IPS DF 6.9 (cell line): Measurements from ENCODE around the gene RFC4.

Source experiments
- DNase-seq: peaks from one replicate; pipeline ENCODE4 v3.0.0-alpha.2; 2013; ENCODE audit warnings: low read depth, low spot score
- H3K27ac ChIP-seq: one replicate; pipeline ENCODE4 v1.5.1; 2013; ENCODE audit warnings: low read length, control low read depth
- H3K27me3 ChIP-seq: 2 replicates; pipeline ENCODE4 v1.6.1; 2013; ENCODE audit warnings: mild to moderate bottlenecking, low read length; ENCODE audit not compliant: control insufficient read depth, insufficient read depth
- H3K36me3 ChIP-seq: 2 replicates; pipeline ENCODE4 v1.6.1; 2013; ENCODE audit warnings: low read length; ENCODE audit not compliant: control insufficient read depth, insufficient read depth
- H3K4me1 ChIP-seq: 2 replicates; pipeline ENCODE4 v1.6.1; 2013; ENCODE audit warnings: low read length; ENCODE audit not compliant: control insufficient read depth, insufficient read depth
- H3K4me3 ChIP-seq: 2 replicates; pipeline ENCODE4 v1.5.1; 2013; ENCODE audit warnings: mild to moderate bottlenecking, low read length
- H3K9me3 ChIP-seq: 2 replicates; pipeline ENCODE4 v1.6.1; 2013; ENCODE audit warnings: low read length, inconsistent platforms; ENCODE audit not compliant: control insufficient read depth, insufficient read depth
- WGBS: extraction: QIAGEN DNeasy Blood & Tissue Kit; methylation state at CpG from one replicate; pipeline ENCODE4 v1.1.7; 2013; ENCODE audit warnings: mixed read lengths, missing lambda C conversion rate; ENCODE audit not compliant: insufficient read length, insufficient coverage; 5-methylcytosine and 5-hydroxymethylcytosine counted together

Gene RFC4

DNA sequence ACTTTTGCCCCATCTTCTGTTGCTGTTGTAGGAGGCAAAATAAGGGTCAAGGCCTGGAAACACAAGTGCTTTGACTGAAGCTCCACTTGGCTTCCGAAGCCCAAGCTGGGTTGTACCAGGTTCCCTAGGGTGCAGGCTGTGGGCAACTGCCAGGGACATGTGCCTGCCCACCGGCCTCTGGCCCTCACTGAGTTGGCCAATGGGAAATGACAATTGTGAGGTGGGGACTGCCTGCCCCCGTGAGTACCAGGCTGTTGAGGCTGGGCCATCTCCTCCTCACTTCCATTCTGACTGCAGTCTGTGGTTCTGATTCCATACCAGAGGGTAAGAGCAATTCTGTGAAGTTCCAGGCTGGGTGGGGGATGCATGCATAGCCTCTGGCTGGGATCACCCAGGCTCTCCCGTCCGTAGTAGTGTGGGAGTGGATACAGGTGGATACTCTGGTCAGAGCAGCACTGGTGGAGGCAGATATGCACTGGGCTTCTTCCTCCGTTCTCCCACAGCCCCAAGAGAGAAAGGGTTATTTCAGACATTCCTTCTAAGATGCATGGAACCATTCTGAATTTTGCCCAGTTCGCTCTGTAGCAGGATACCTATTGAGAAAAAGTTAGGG lies 36.2 kb upstream of the RFC4 start, which contains the start of gene ADIPOQ:
TSS of gene ADIPOQ (plus strand) at position 285 of the 613 bp plus-strand sequence. CDS start 10,349 bp downstream, outside the sequence.
- no peak for DNase-seq
- no peak within 1 kb of the TSS for H3K4me3 ChIP-seq
- no peaks in the 10 kb centered on the region for H3K4me1 ChIP-seq
- H3K27me3 ChIP-seq: no peaks in the 10 kb centered on the region
- H3K9me3 ChIP-seq: no peaks in the 10 kb centered on the region
- no peaks in the 10 kb centered on the region for H3K36me3 ChIP-seq
- H3K27ac ChIP-seq: no peak within 1 kb of the TSS
- no CpG with 5 or more reads among the region's 7 CpGs for WGBS

GRCh38 chr3:186841620-186842019 lies 35.3 kb upstream of the RFC4 start:
- no peaks in the 10 kb centered on the region for H3K36me3 ChIP-seq
- H3K9me3 ChIP-seq: no peaks in the 10 kb centered on the region
- H3K27ac ChIP-seq: no peak overlapping the region
- H3K27me3 ChIP-seq: no peaks in the 10 kb centered on the region
- no peak for DNase-seq
- no peaks in the 10 kb centered on the region for H3K4me1 ChIP-seq
- H3K4me3 ChIP-seq: no peak overlapping the region
- WGBS: no CpG with 5 or more reads among the region's 4 CpGs

GRCh38 chr3:186839874-186840641 lies 33.8 kb upstream of the RFC4 start:
- no peaks in the 10 kb centered on the region for H3K4me1 ChIP-seq
- H3K9me3 ChIP-seq: no peaks in the 10 kb centered on the region
- H3K36me3 ChIP-seq: no peaks in the 10 kb centered on the region
- DNase-seq: no peak
- H3K27me3 ChIP-seq: no peaks in the 10 kb centered on the region
- whole genome bisulfite sequencing: no CpG with 5 or more reads among the region's 17 CpGs
- no peak overlapping the region for H3K27ac ChIP-seq
- no peak overlapping the region for H3K4me3 ChIP-seq

GRCh38 chr3:186832276-186832675 lies 26.0 kb upstream of the RFC4 start:
- peaks cover 10% of the 10 kb centered on the region; the same call in 1 of the 2 replicates for H3K27me3 ChIP-seq
- H3K4me1 ChIP-seq: no peaks in the 10 kb centered on the region
- no peak for DNase-seq
- no peak overlapping the region for H3K4me3 ChIP-seq
- H3K36me3 ChIP-seq: no peaks in the 10 kb centered on the region
- WGBS: no CpG with 5 or more reads among the region's 1 CpG
- H3K27ac ChIP-seq: no peak overlapping the region
- H3K9me3 ChIP-seq: no peaks in the 10 kb centered on the region

DNA sequence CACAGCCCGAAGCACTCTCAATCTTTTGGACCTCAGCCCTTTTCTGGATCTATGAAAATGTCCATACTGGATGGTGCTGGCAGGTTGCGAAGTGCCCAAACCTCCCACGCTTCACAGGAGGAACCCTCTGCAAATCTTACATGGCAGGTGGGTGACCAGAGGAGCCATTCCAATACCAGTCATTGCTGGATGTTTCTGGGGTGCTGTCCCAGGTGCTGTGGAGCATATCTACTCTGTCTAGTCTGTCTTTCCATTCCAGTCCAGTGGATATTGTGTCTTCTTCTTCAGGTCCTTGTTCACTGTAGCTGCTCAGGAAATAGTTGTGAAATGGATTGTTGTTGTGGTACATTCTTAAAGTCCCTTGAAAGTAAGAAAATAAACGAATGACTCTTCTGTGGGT lies 25.5 kb upstream of the RFC4 start:
- H3K9me3 ChIP-seq: no peaks in the 10 kb centered on the region
- no peak overlapping the region for H3K4me3 ChIP-seq
- DNase-seq: no peak
- H3K27ac ChIP-seq: no peak overlapping the region
- no CpG with 5 or more reads among the region's 4 CpGs for WGBS
- H3K27me3 ChIP-seq: peaks cover 10% of the 10 kb centered on the region; the same call in 1 of the 2 replicates
- no peaks in the 10 kb centered on the region for H3K36me3 ChIP-seq
- H3K4me1 ChIP-seq: no peaks in the 10 kb centered on the region

DNA sequence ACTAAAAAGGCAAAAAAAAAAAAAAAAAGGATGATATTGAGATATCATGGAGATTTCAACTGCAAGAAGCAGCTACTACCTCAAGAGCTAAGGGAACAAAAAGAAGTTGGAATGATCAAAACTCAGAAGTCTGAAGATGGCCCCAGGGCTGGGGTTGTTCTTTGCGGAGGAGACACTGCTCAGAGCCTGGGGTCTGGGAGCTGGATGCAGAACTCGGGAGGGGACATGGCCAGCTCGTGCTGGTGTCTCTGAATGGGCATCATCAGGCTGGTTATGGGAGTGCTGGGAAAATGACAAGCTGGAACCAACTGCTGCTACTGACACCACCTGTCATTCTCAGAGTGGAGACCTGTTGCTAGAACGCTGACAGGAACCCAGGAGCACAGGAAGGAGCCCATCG lies 22.1 kb upstream of the RFC4 start:
- Histone ChIP-seq H3K9me3 (no peaks in the 10 kb centered on the region), H3K27me3 (peaks cover 18% of the 10 kb centered on the region; the same call in 1 of the 2 replicates), H3K4me1 (peaks cover 3% of the 10 kb centered on the region; the same call in 1 of the 2 replicates), H3K36me3 (no peaks in the 10 kb centered on the region), H3K4me3 (no peak overlapping the region), H3K27ac (no peak overlapping the region)
- DNase-seq: no peak
- WGBS: no CpG with 5 or more reads among the region's 5 CpGs

DNA sequence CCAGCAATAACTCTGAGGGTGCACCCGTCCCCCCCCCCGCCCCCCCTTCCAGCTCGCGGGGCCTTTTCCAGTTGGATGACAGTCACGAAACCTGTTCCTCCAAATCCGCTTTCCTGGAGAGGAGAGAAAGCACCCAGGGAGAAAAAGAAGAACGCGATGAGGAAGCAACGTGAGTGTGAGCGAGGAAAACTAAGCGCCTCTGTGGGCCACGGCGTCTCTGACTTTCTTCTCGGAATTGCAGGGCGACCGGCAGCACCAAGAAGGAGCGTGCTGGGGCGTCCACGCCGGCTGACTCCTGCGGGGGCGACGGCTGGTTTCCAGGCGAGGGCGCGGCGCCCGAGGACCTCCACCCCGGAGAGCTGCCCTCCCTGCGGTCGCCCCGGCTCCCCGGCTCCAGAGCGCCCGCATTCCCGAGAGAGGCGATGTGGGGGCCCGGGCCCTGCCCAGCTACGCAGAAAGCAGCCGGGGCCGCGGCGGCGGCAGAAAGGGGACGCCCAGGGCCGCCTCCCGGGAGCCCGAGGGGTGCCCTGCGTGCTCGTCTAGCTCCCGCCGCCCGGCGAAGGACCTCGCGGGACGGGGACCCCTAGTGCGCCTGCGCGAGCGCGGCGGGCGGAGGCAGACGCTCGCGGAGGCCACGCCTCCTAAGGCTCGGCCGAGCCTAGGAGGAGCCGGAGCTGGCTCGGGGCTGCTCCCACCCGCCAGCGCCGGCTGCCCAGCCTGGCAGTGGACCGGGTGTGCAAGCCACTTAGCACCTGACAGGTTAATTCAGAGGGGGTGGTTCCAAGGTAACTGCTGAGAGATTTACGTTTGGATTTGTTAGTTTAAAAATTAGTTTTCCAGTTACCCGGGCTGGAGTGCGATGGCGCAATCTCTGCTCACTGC lies 20.9 kb upstream of the RFC4 start:
- no peaks in the 10 kb centered on the region for H3K36me3 ChIP-seq

GRCh38 chr3:186826410-186826975 lies 20.2 kb upstream of the RFC4 start:
- H3K36me3 ChIP-seq: no peaks in the 10 kb centered on the region
- peaks cover 3% of the 10 kb centered on the region; the same call in 1 of the 2 replicates for H3K4me1 ChIP-seq
- H3K27me3 ChIP-seq: peaks cover 16% of the 10 kb centered on the region; the same call in 1 of the 2 replicates
- H3K9me3 ChIP-seq: no peaks in the 10 kb centered on the region
- H3K4me3 ChIP-seq: peak overlapping the region; percentile 9; the same call in 1 of the 2 replicates
- no peak overlapping the region for H3K27ac ChIP-seq
- WGBS: no CpG with 5 or more reads among the region's 14 CpGs
- no peak for DNase-seq

More for the DNA sequence above, 20.9 kb upstream of the RFC4 start:
- Histone ChIP-seq H3K9me3 (no peaks in the 10 kb centered on the region), H3K4me3 (peak overlapping the region; percentile 46; the same call in 1 of the 2 replicates), H3K27ac (no peak overlapping the region), H3K4me1 (peaks cover 3% of the 10 kb centered on the region; the same call in 1 of the 2 replicates), H3K27me3 (peaks cover 16% of the 10 kb centered on the region; the same call in 1 of the 2 replicates)
- no CpG with 5 or more reads among the region's 80 CpGs for WGBS
- DNase-seq: peak; percentile 54

- Histone ChIP-seq H3K36me3 (no peaks in the 10 kb centered on the region), H3K9me3 (no peaks in the 10 kb centered on the region), H3K27me3 (peaks cover 16% of the 10 kb centered on the region; the same call in 1 of the 2 replicates), H3K4me3 (no peak overlapping the region; the same call in 1 of the 2 replicates), H3K4me1 (peaks cover 3% of the 10 kb centered on the region; the same call in 1 of the 2 replicates), H3K27ac (no peak overlapping the region)
- WGBS: no CpG with 5 or more reads among the region's 11 CpGs
- no peak for DNase-seq
Measured at GRCh38 chr3:186825872-186826409, 19.7 kb upstream of the RFC4 start.
